Activated naive CD4-positive, alpha-beta T cell (primary cell): ENCODE results near the gene TBC1D8.
"Not testable (repeated sequence)": the region's sequence is repeated elsewhere in the genome, so short reads cannot be mapped to it uniquely, and the experiment has no call there.

Experiments
- DNase-seq, 4 experiments: peaks; one replicate each; lab custom pipeline; 2025; lab: John Stamatoyannopoulos, UW

The TBC1D8 gene

GRCh38 chr2:101064505-101064867 is 86.7 kb downstream of the TBC1D8 start:
- DNase-seq: no peak

GRCh38 chr2:101064125-101064502 is 87.1 kb downstream of the TBC1D8 start:
- DNase-seq: no peak

- no peak for DNase-seq
These were observed 87.6 kb downstream of the TBC1D8 start for GRCh38 chr2:101063352-101064124.

GRCh38 chr2:101058386-101058785 is 92.8 kb downstream of the TBC1D8 start:
- DNase-seq: no peak

GRCh38 chr2:101057051-101057933 is 93.9 kb downstream of the TBC1D8 start:
- DNase-seq: no peak

- DNase-seq: no peak
These were observed 98.1 kb downstream of the TBC1D8 start for GRCh38 chr2:101053117-101053516.

GRCh38 chr2:101052147-101052546 is 99.0 kb downstream of the TBC1D8 start:
- no peak for DNase-seq

- DNase-seq: not testable (repeated sequence)
These were observed 100.3 kb downstream of the TBC1D8 start for GRCh38 chr2:101050886-101051285.

GRCh38 chr2:101048756-101049155 is 102.4 kb downstream of the TBC1D8 start:
- DNase-seq: no peak

GRCh38 chr2:101047774-101048173 is 103.4 kb downstream of the TBC1D8 start:
- DNase-seq: no peak

GRCh38 chr2:101047075-101047766 is 104.0 kb downstream of the TBC1D8 start:
- no peak for DNase-seq

GRCh38 chr2:101045330-101045729 is 105.9 kb downstream of the TBC1D8 start:
- no peak for DNase-seq

- DNase-seq: no peak
These were observed 109.8 kb downstream of the TBC1D8 start for GRCh38 chr2:101041413-101041812.

- DNase-seq: no peak
These were observed 110.4 kb downstream of the TBC1D8 start for GRCh38 chr2:101040761-101041160.

GRCh38 chr2:101040072-101040471 is 111.1 kb downstream of the TBC1D8 start:
- no peak for DNase-seq

- DNase-seq: no peak
These were observed 112.5 kb downstream of the TBC1D8 start for GRCh38 chr2:101038455-101039255.

- no peak for DNase-seq
These were observed 113.9 kb downstream of the TBC1D8 start for GRCh38 chr2:101037161-101037755.

GRCh38 chr2:101036562-101036961 is 114.6 kb downstream of the TBC1D8 start:
- DNase-seq: no peak

GRCh38 chr2:101032084-101032776 is 119.0 kb downstream of the TBC1D8 start:
- DNase-seq: no peak

GRCh38 chr2:101030866-101031554 is 120.2 kb downstream of the TBC1D8 start:
- DNase-seq: no peak
